A172 (cell line): Measurements from ENCODE around the gene PALD1. TPM values are rescaled to one million over a fixed set of nuclear protein-coding genes. Genes with fewer than 3 reads are reported as not detected.

Experiments used
- DNase-seq: peaks from one replicate; pipeline ENCODE4 v3.0.0-alpha.2; 2015; ENCODE audit warnings: low spot score
- total RNA-seq: library from RNA; depleted of rRNA; stranded (reverse); fragments of >200 nt; shearing (Covaris generic); gene quantifications from 2 replicates; pipeline ENCODE4 v1.2.3, GENCODE V29; 2014

PALD1 gene
- total RNA-seq, 1 experiment from 2014 or later, result 5.8 TPM

GRCh38 chr10:70535001-70535400, 56.4 kb downstream of the PALD1 start:
- no peak for DNase-seq

- DNase-seq, result no peak
Observed at GRCh38 chr10:70535451-70535850, 56.9 kb downstream of the PALD1 start.

- no peak for DNase-seq
Observed at GRCh38 chr10:70536196-70536861, 57.8 kb downstream of the PALD1 start.

GRCh38 chr10:70537398-70538194, 59.0 kb downstream of the PALD1 start:
- no peak for DNase-seq

- DNase-seq, result no peak
Observed at GRCh38 chr10:70538195-70538520, 59.6 kb downstream of the PALD1 start.

GRCh38 chr10:70538731-70539338, 60.3 kb downstream of the PALD1 start:
- DNase-seq, result no peak

- DNase-seq, result no peak
Observed at GRCh38 chr10:70539471-70539870, 60.9 kb downstream of the PALD1 start.

- no peak for DNase-seq
Observed at GRCh38 chr10:70540089-70540788, 61.7 kb downstream of the PALD1 start.

- DNase-seq, result no peak
Observed at GRCh38 chr10:70540789-70541360, 62.3 kb downstream of the PALD1 start.

GRCh38 chr10:70541736-70542564, 63.4 kb downstream of the PALD1 start:
- no peak for DNase-seq

- no peak for DNase-seq
Observed at GRCh38 chr10:70542565-70542938, 64.0 kb downstream of the PALD1 start.

- no peak for DNase-seq
Observed at GRCh38 chr10:70543911-70544310, 65.3 kb downstream of the PALD1 start.

- DNase-seq, result no peak
Observed at GRCh38 chr10:70544431-70545340, 66.1 kb downstream of the PALD1 start.

- DNase-seq, result no peak
Observed at GRCh38 chr10:70546584-70546983, 68.0 kb downstream of the PALD1 start.

GRCh38 chr10:70549351-70549961, 70.9 kb downstream of the PALD1 start:
- DNase-seq, result no peak

- peak; percentile 66 for DNase-seq
Observed at GRCh38 chr10:70549962-70550458, 71.4 kb downstream of the PALD1 start.

- DNase-seq, result no peak
Observed at GRCh38 chr10:70550459-70550858, 71.9 kb downstream of the PALD1 start.

GRCh38 chr10:70551466-70551865, 72.9 kb downstream of the PALD1 start:
- no peak for DNase-seq

GRCh38 chr10:70551971-70552422, 73.4 kb downstream of the PALD1 start:
- no peak for DNase-seq
